Left hindlimb (tissue), 1 donor: ENCODE measurements around the gene OR14I1.
"Not testable (repeated sequence)": the region's sequence is repeated elsewhere in the genome, so short reads cannot be mapped to it uniquely, and the experiment has no call there.

Experiments
- DNase-seq: peaks from one replicate; pipeline ENCODE4 v3.0.0-alpha.2; 2018

Gene OR14I1

DNA sequence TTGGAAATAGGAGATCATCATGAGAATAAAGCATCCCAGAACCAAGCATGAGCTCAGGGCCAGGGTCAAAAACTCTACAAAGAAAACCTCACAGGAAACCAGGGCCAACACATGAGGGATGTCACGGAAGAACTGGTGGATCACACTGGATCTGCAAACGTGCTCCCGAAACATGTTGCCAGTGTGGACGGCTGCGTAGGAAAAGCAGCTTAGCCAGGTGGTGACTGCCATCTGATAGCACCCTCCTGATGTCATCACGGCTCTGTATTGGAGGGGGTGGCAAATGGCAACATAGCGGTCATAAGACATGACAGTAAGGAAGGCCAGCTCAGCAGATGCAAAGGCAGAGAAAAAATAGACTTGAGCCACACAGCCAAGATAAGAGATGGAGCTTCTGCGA is 20.9 kb downstream of the OR14I1 start:
- DNase-seq = no peak

DNA sequence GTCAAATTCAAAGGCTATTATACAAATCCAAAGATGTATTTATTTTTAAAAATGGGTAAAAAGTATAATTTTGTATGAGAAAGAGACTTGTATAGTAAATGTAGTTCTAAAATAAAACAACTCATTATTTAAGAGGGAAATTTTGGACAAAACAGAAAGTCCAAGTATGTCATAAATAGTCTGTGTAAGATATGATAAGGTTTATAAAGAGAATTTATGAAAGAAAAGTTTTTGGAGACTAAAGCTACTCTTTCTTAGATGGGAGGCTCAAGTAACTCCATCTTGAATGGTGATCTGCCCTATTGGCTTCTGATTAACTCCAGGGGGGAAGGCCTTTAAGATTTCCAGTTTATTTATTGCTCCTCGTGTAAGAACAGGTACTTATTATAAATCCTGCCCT is 32.6 kb downstream of the OR14I1 start:
- no peak for DNase-seq

DNA sequence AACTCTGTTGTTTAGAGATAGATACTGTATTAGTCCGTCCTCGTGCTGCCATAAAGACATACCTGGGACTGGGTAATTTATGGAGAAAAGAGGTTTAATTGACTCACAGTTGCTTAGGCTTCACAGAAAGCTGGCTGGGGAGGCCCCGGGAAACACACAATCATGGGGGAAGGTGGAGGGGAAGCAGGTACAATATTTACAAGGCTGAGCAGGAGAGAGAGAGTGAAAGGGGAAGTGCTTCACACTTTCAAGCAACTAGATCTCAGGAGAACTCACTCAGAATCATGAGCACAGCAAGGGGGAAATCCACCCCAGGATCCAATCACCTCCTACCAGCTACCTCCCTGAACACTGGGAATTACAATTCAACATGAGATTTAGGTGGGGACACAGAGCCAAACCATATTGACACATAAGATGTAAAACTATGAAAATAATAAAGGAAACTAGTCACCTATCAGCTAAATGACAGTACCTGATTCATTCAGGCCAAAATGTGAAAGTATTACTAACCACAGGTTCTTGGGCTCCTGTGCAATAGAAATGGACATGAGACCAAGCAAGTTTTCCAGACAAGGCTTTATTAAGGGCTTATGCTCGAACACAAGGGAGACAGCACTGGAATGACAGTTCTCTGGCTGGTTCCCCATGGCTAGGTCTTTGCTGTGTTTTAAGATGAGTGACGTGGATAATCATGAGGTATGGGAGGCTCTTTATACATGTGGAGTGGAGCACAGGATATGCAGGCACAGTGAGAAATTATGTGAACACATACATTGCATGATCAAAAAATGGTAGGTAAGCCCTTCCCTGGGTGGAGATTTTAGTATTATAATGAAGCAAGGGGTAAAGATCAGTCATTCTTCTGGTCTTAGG is 38.9 kb downstream of the OR14I1 start:
- not testable (repeated sequence) for DNase-seq

DNA sequence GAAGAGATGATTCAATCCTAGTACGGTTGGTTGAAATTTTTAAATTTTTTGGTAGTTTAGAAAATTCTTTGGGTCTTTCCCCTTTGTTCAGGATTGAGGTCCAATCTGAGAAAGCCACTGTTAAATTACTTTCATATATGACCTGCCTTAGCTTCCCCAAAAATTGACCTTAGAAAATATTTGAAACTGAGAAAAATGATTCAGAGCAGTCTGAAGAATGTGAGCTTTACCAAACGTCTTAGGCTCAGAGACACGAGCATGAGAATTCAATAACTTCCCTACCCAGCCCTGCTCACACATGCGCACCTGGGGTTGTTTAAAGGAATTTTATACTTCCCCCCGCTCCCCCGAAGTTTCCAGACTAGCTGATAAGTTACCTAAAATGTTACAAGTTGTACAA is 45.8 kb downstream of the OR14I1 start:
- DNase-seq = not testable (repeated sequence)

DNA sequence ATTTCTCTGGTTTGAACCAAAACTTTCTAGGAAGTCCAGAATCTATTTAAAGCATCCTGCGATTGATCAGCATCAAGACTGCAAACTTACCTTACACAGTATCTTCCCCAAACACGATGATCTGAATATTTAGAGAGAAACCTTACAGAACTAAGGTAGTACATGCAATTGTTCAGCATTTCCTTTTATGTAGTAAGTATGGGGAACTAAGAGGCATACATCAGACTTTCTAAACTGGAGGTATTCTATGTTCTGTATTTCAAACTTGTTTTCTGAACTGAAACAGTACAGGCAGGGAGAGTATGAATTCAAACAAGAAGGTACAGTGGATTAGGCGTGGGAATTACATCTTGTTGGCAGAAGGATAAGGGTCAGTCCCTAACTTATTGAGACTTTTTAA is 47.2 kb downstream of the OR14I1 start, which contains the start of gene OR2T27:
Gene OR2T27, minus strand, starts transcription at position 175 of the 400 bp plus-strand sequence. CDS start 4,644 bp downstream, outside the sequence.
- DNase-seq = not testable (repeated sequence)
